H1 (cell line): Measurements from ENCODE around the gene TSPAN9.

ENCODE experiments used
- ATF3 ChIP-seq: IDR thresholded peaks from 2 replicates; pipeline ENCODE4 v1.6.1; 2011; ENCODE audit warnings: low read depth, mild to moderate bottlenecking, low read length; ENCODE audit not compliant: insufficient read depth
- TAF1 ChIP-seq: IDR thresholded peaks from 2 replicates; pipeline ENCODE4 v1.6.1; 2011; ENCODE audit warnings: mild to moderate bottlenecking, low read depth, low read length

- TF ChIP-seq ATF3, result no peak
- TF ChIP-seq TAF1, result no peak
These were observed 80.6 kb downstream of the TSPAN9 start for GRCh38 chr12:3157581-3158323.
